ENCODE results near the gene NAALADL2. TPM values are rescaled to one million over a fixed set of nuclear protein-coding genes. Genes with fewer than 3 reads are reported as not detected.

NAALADL2 gene
- total RNA-seq, 1 donor from 2014 or later, result not detected

DNA sequence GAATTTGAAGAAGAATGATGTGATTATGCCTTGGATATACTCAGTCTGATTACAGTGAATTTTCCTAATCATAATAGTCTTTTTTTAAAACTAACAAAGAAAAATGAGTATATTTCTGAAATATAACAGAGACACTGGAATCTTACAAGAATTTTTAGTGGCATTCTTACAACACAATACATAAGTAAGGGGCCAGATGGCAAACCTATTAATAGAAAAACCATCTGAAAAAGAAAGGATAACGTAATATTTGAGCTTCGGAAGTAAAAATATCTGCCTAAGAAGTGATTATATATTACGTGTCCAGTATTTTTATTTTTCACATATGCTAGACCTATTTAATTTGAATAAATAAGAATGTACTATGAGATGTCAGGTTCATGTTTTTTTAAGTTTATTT, 452.8 kb downstream of the NAALADL2 start:
- no peaks in the 10 kb centered on the region for H3K9me3 Mint-ChIP-seq
- no peaks in the 10 kb centered on the region for H3K4me1 Mint-ChIP-seq (ENCODE audit: low read depth)
- H3K4me3 Mint-ChIP-seq, result no peak overlapping the region
- intact Hi-C loops (cut with micrococcal nuclease), result no loop called here
- H3K27me3 Mint-ChIP-seq (ENCODE audit: insufficient read depth), result no peaks in the 10 kb centered on the region
- DNase-seq (ENCODE audit: low spot score), result no peak
- no peak overlapping the region for H3K27ac Mint-ChIP-seq
- no peaks in the 10 kb centered on the region for H3K36me3 Mint-ChIP-seq (ENCODE audit: low read depth)

DNA sequence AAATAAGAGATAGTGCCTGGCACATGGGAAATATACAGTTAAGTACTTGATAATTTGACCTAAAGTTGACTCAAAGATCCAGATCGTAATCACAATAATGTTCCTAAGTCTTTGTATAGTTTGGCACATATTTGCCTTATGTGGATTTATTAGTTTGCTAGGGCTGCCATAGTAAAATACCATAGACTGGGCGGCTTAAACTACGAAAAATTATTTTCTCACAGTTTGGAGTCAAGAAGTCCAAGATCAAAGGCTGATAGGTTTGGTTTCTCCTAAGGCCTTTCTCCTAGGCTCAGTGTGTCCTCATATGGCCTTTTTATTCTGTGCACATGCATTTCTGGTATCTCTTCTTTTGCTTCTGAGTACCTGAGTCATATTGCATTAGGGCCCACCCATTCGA, 453.7 kb downstream of the NAALADL2 start:
- Mint-ChIP-seq H3K4me3 (no peak overlapping the region), H3K4me1 (ENCODE audit: low read depth) (no peaks in the 10 kb centered on the region), H3K36me3 (ENCODE audit: low read depth) (no peaks in the 10 kb centered on the region), H3K27ac (no peak overlapping the region), H3K9me3 (no peaks in the 10 kb centered on the region), H3K27me3 (ENCODE audit: insufficient read depth) (no peaks in the 10 kb centered on the region)
- intact Hi-C loops (cut with micrococcal nuclease), result no loop called here
- no peak for DNase-seq (ENCODE audit: low spot score)

DNA sequence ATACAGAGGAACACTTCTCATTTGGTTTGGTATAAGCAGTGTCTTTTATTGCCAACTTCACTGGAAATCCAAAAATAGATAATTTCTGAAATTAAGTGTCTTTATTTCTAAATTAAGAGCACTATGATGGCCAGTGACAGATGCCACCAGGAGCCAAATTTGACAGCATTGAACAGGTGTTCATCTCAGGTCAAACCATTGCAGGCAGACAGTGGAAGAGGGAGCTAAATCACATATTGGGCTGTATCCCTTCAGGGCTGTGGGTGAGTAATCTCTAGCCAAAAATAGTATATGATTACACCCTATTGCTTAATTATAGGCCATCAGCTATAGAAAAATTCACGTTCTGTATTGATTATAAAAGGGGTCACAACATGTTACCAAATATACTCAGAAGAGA, 457.7 kb downstream of the NAALADL2 start:
- intact Hi-C loops (cut with micrococcal nuclease), result no loop called here
- no peaks in the 10 kb centered on the region for H3K27me3 Mint-ChIP-seq (ENCODE audit: insufficient read depth)
- no peaks in the 10 kb centered on the region for H3K36me3 Mint-ChIP-seq (ENCODE audit: low read depth)
- no peaks in the 10 kb centered on the region for H3K9me3 Mint-ChIP-seq
- H3K27ac Mint-ChIP-seq, result no peak overlapping the region
- no peak for DNase-seq (ENCODE audit: low spot score)
- no peaks in the 10 kb centered on the region for H3K4me1 Mint-ChIP-seq (ENCODE audit: low read depth)
- no peak overlapping the region for H3K4me3 Mint-ChIP-seq

DNA sequence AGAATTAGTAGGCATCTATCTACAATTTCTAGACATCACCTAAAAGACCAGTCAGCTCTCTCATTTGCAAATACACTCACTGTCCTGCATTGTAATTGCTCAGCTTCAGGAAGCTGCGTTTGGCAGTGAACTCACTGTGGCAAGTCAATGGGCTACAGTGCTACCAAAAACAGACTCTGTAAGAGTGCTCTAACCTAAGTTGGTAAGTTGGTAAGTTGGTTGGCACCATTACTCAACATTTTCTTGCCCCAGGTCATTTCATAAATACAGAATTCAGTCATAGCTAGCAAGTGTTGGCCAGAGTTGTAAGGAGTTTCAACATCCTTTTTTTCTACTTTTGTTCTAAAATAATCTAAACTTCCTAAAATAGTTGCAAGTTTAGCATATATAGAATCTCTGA, 466.3 kb downstream of the NAALADL2 start:
- Mint-ChIP-seq H3K9me3 (peaks cover 9% of the 10 kb centered on the region), H3K4me3 (no peak overlapping the region), H3K36me3 (ENCODE audit: low read depth) (no peaks in the 10 kb centered on the region), H3K27ac (no peak overlapping the region), H3K4me1 (ENCODE audit: low read depth) (no peaks in the 10 kb centered on the region), H3K27me3 (ENCODE audit: insufficient read depth) (no peaks in the 10 kb centered on the region)
- intact Hi-C loops (cut with micrococcal nuclease), result no loop called here
- DNase-seq (ENCODE audit: low spot score), result no peak

DNA sequence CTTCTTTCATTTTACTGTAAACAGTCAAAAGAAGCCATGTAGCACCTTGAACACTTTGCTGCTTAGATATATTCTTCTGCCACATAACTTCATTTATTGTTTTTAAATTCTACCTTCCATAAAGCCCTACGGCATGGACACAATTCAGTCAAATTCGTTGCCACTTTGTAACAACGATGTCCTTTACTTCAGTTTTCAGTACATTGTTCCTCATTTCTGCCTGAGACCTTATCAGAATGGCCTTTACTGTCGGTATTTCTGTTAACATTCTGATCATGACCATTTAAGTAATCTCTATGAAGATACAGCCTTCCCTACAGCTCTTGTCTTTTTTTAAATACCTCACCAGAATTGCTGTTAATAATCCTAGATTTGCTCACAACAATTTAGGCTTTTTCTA, 466.9 kb downstream of the NAALADL2 start:
- Mint-ChIP-seq H3K4me1 (ENCODE audit: low read depth) (no peaks in the 10 kb centered on the region), H3K27me3 (ENCODE audit: insufficient read depth) (no peaks in the 10 kb centered on the region), H3K4me3 (no peak overlapping the region), H3K27ac (no peak overlapping the region), H3K36me3 (ENCODE audit: low read depth) (no peaks in the 10 kb centered on the region), H3K9me3 (peaks cover 9% of the 10 kb centered on the region)
- intact Hi-C loops (cut with micrococcal nuclease), result no loop called here
- no peak for DNase-seq (ENCODE audit: low spot score)

DNA sequence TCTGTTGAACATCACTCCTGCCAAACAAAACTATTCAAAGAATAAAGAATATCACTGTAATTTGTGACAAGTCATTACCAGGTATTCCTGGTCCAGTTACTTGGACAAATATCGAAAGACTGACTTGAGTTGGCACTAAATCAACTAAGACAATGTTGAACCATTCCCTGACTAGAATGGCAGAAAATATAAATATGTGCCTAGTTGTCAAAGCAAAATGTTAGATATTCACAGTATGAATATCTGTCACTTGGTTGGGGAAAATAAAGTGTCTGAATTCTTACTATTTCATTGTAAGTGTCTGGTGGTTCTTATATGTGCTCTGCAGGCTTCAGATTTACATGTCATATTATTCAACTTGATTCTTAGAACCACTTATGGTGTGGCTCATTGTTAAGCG, 470.2 kb downstream of the NAALADL2 start:
- intact Hi-C loops (cut with micrococcal nuclease), result no loop called here
- H3K4me1 Mint-ChIP-seq (ENCODE audit: low read depth), result no peaks in the 10 kb centered on the region
- DNase-seq (ENCODE audit: low spot score), result no peak

DNA sequence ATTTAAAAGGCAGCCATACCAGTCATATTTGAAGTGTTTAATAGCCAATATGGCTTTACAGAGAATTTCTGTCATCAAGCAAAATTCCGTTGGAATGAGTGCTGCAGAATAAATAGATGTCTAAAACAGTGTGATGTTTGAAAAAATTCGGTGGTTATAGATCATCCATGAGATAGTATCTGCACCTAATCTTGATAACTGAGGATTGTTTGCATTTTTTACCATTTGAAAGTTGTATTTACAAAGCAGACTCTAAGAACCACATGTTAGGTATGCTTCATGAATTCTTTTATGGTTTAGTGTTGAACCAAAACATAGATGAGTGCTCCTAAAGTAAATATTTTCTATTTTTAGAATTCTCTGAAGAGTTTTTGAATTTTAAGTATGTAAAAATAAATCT, 476.1 kb downstream of the NAALADL2 start:
- H3K27ac Mint-ChIP-seq, result no peak overlapping the region
- H3K9me3 Mint-ChIP-seq, result no peaks in the 10 kb centered on the region
- no peaks in the 10 kb centered on the region for H3K36me3 Mint-ChIP-seq (ENCODE audit: low read depth)
- no peaks in the 10 kb centered on the region for H3K27me3 Mint-ChIP-seq (ENCODE audit: insufficient read depth)
- no peak overlapping the region for H3K4me3 Mint-ChIP-seq
- intact Hi-C loops (cut with micrococcal nuclease), result no loop called here
- H3K4me1 Mint-ChIP-seq (ENCODE audit: low read depth), result no peaks in the 10 kb centered on the region
- DNase-seq (ENCODE audit: low spot score), result no peak

More for the DNA sequence above, 470.2 kb downstream of the NAALADL2 start:
- H3K4me3 Mint-ChIP-seq, result no peak overlapping the region
- H3K9me3 Mint-ChIP-seq, result peaks cover 9% of the 10 kb centered on the region
- no peaks in the 10 kb centered on the region for H3K36me3 Mint-ChIP-seq (ENCODE audit: low read depth)
- no peak overlapping the region for H3K27ac Mint-ChIP-seq
- H3K27me3 Mint-ChIP-seq (ENCODE audit: insufficient read depth), result no peaks in the 10 kb centered on the region

DNA sequence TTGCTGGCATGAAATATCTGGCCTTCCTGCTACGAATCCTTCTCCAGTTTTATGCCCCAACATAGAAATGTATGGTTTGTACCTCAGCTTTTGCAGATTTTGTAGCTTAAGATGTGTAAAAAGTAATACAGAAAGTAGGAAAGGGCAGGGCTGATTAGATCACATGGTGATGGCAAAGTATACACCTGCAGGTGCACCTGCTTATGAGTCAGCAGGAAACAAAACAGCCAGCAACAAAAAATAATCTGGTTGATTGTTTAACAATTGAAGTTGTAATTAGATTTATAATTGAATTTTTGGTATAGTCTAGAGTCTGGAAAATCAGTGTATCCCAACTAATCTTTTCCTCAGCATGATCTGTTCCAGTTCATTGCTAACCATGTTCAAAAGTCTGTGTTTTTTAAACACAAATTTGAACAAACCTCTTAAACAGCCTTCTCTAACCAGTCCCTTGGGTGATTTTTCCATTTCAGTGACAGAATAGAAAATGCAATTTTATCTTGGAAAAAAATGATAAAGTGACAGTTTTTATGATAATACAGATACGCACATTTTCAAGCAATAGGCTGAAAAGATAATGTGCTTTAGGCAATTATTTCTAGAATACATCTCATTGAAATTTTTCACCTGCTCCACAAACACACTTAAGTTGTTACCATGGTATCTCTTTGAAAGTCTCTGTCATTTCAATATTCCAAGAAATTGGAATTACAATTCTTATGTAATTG, 477.4 kb downstream of the NAALADL2 start:
- no peaks in the 10 kb centered on the region for H3K4me1 Mint-ChIP-seq (ENCODE audit: low read depth)
- no peak overlapping the region for H3K4me3 Mint-ChIP-seq
- intact Hi-C loops (cut with micrococcal nuclease), result no loop called here
- H3K36me3 Mint-ChIP-seq (ENCODE audit: low read depth), result no peaks in the 10 kb centered on the region
- H3K9me3 Mint-ChIP-seq, result no peaks in the 10 kb centered on the region
- DNase-seq (ENCODE audit: low spot score), result no peak
- H3K27ac Mint-ChIP-seq, result no peak overlapping the region
- no peaks in the 10 kb centered on the region for H3K27me3 Mint-ChIP-seq (ENCODE audit: insufficient read depth)

DNA sequence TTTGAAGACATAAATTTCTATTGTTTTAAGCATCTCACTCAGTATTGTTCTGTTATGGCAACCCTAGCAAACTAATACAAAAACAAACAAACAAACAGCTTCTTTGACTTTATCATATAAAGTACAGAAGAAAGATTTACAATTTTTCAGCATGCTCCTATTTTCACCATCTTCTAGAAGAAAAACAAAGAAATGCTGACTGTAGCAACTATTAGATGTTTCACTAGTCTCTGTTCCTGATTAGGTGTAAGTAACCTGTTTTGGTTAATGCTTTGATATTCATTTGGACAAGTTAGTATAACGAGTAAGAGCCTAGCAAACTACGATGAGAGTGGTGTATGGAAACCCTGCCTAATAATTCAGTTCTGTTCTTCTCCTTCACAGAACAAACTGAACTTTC, 478.5 kb downstream of the NAALADL2 start:
- no peak for DNase-seq (ENCODE audit: low spot score)
- Mint-ChIP-seq H3K4me1 (ENCODE audit: low read depth) (no peaks in the 10 kb centered on the region), H3K36me3 (ENCODE audit: low read depth) (no peaks in the 10 kb centered on the region), H3K9me3 (no peaks in the 10 kb centered on the region), H3K4me3 (no peak overlapping the region), H3K27me3 (ENCODE audit: insufficient read depth) (no peaks in the 10 kb centered on the region), H3K27ac (no peak overlapping the region)
- intact Hi-C loops (cut with micrococcal nuclease), result no loop called here

DNA sequence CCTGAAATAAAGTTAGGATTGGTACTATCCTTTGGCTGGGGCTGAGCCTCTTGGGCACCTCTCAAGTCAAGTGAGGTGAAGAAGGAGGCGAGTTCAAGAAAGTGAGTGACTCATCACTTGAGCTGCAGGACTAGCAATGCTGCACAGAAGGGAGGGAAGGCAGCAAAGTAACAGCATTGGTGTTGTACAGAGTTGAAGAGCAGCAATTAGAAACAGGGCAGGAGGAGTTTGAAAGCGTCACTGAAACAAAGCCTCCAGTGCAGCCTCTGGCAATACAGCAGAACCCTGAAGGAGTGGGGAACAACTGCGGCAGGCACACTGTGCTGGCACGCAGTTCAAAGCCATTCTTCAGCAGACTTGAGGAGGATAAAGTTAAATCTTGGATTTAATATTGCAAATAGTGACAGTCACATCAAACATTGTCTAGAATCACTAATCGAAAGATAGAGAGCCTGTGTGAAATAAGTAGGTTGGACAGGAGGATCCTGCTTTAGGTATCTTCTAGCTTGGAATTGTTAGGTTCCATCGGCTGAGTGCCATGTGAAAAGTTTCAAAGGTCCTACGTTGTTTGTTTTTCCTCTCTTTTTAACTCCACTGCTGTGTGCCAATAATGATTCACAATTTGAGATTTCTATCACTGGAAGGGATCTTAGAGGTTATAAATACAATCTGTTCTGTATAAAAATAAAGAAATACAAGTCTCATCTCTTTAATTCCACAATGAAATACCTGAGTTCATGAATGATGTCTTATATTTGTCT, 479.8 kb downstream of the NAALADL2 start:
- Mint-ChIP-seq H3K4me3 (no peak overlapping the region), H3K4me1 (ENCODE audit: low read depth) (no peaks in the 10 kb centered on the region), H3K27me3 (ENCODE audit: insufficient read depth) (no peaks in the 10 kb centered on the region), H3K27ac (no peak overlapping the region), H3K36me3 (ENCODE audit: low read depth) (no peaks in the 10 kb centered on the region), H3K9me3 (no peaks in the 10 kb centered on the region)
- no peak for DNase-seq (ENCODE audit: low spot score)
- intact Hi-C loops (cut with micrococcal nuclease), result no loop called here

DNA sequence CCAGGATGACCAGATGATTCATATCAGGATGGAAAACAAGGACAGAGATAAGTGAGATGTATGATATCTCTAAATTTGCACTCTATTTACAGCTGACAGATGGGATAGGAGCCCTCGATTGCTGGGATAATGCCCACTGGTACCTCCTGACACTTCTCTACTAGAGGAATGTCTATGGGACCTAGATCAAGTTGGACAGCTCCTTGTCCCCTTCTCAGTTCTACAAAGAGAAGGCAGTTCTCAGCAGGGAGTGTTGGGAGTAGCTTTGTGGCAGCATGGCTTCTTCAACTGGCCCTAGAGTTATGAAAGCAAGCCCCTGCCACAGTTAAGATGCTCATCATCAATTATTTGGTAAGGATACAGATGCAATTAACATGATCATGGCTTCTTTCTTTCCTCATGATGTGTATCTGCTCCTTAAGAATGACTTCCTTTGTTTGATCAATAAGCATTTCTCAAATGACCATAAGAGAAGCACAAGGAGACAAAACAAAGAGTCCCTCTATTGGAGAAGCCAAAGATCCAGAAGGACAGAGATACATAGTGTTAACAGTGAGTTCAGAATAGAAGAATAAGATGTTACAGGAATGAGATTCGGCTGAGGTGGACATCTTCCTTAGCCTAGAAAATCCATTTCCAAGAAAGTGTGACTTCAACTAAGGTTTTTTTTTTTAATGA, 481.3 kb downstream of the NAALADL2 start:
- DNase-seq (ENCODE audit: low spot score), result no peak
- H3K27ac Mint-ChIP-seq, result no peak overlapping the region
- intact Hi-C loops (cut with micrococcal nuclease), result no loop called here
- no peaks in the 10 kb centered on the region for H3K36me3 Mint-ChIP-seq (ENCODE audit: low read depth)
- no peak overlapping the region for H3K4me3 Mint-ChIP-seq
- H3K4me1 Mint-ChIP-seq (ENCODE audit: low read depth), result no peaks in the 10 kb centered on the region
- no peaks in the 10 kb centered on the region for H3K9me3 Mint-ChIP-seq
- no peaks in the 10 kb centered on the region for H3K27me3 Mint-ChIP-seq (ENCODE audit: insufficient read depth)

DNA sequence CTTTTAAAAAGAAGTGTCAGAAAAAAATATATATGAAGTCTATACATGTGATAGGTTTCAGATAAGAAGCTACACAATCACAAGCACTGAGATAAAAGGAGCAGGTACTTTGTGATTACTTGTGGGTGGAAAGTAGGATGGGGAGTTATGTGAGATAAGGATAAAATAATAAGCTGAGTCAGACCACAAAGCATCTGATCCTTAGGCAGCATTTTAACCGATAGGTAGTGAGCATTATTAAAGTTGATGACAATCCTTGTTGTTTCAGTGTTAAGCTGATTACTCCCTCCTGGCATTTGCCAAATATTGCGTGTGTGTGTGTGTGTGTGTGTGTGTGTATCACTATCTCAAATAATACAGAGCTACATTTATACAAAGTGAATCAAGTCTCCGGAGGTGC, 483.1 kb downstream of the NAALADL2 start:
- Mint-ChIP-seq H3K27me3 (ENCODE audit: insufficient read depth) (no peaks in the 10 kb centered on the region), H3K27ac (no peak overlapping the region), H3K4me1 (ENCODE audit: low read depth) (no peaks in the 10 kb centered on the region), H3K4me3 (no peak overlapping the region), H3K9me3 (no peaks in the 10 kb centered on the region), H3K36me3 (ENCODE audit: low read depth) (no peaks in the 10 kb centered on the region)
- no peak for DNase-seq (ENCODE audit: low spot score)
- intact Hi-C loops (cut with micrococcal nuclease), result no loop called here

DNA sequence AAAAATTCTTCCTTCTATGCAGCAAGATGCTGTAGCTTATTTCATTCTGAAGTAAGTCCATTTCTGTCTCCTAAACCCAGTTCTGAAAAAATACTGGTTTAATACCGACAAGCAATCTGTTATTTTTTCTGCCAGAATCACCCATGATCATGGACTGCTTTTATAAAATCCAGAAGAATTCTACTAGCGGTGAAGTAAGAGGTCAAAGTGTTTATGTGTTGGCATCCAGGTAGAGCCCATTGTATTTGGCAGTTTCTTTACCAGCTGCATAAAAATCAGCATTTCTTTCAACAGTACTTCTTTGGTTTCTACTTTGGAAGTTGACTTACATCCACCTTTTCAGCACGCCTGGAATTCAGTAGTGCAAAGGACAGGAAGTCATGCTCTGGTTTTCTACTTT, 484.8 kb downstream of the NAALADL2 start:
- Mint-ChIP-seq H3K36me3 (ENCODE audit: low read depth) (no peaks in the 10 kb centered on the region), H3K9me3 (no peaks in the 10 kb centered on the region), H3K27ac (no peak overlapping the region), H3K4me3 (no peak overlapping the region), H3K4me1 (ENCODE audit: low read depth) (no peaks in the 10 kb centered on the region), H3K27me3 (ENCODE audit: insufficient read depth) (no peaks in the 10 kb centered on the region)
- intact Hi-C loops (cut with micrococcal nuclease), result no loop called here
- no peak for DNase-seq (ENCODE audit: low spot score)
